Aorta (tissue), 5 donors: ENCODE measurements around the gene GREM2. TPM values are rescaled to one million over a fixed set of nuclear protein-coding genes. Genes with fewer than 3 reads are reported as not detected.

Source experiments
- ATAC-seq: fragments of 200-7000 bp; cut with Tn5 transposase; one replicate; pipeline ENCODE4 v1.9.1; 2022; ENCODE audit warnings: moderate library complexity; ENCODE audit not compliant: low FRiP score
- DNase-seq, 2 donors: peaks; one replicate each; pipeline ENCODE4 v3.0.0-alpha.2; 2020
- H3K27ac ChIP-seq, 2 donors: one replicate each; pipeline ENCODE4 v1.5.1; 2013; ENCODE audit warnings: low read length in 2 of 2, mild to moderate bottlenecking in 2 of 2, moderate library complexity in 2 of 2, control low read depth in 1 of 2, inconsistent platforms in 1 of 2, low read depth in 1 of 2
- H3K27me3 ChIP-seq, 2 donors: one replicate each; pipeline ENCODE4 v1.6.1; 2013; ENCODE audit warnings: control low read depth in 1 of 2, low read length in 1 of 2, mild to moderate bottlenecking in 1 of 2, moderate library complexity in 1 of 2; ENCODE audit not compliant: insufficient read depth in 2 of 2, control insufficient read depth in 1 of 2
- H3K36me3 ChIP-seq, 2 donors: one replicate each; pipeline ENCODE4 v1.6.1; 2013; ENCODE audit warnings: control low read depth in 1 of 2, low read length in 1 of 2, mild to moderate bottlenecking in 1 of 2; ENCODE audit not compliant: insufficient read depth in 2 of 2, control insufficient read depth in 1 of 2
- H3K4me1 ChIP-seq, 2 donors: one replicate each; pipeline ENCODE4 v1.6.1; 2013; ENCODE audit warnings: low read length in 2 of 2, control low read depth in 1 of 2, mild to moderate bottlenecking in 1 of 2, moderate library complexity in 1 of 2; ENCODE audit not compliant: insufficient read depth in 2 of 2, control insufficient read depth in 1 of 2
- H3K4me3 ChIP-seq, 2 donors: one replicate each; pipeline ENCODE4 v1.5.1; 2013; ENCODE audit warnings: low read length in 2 of 2, control low read depth in 1 of 2, mild to moderate bottlenecking in 1 of 2
- H3K9me3 ChIP-seq: one replicate; pipeline ENCODE4 v1.6.1; 2013; ENCODE audit warnings: mild to moderate bottlenecking, low read length; ENCODE audit not compliant: control insufficient read depth
- WGBS, 2 donors: extraction: QIAGEN DNeasy Blood & Tissue Kit; methylation state at CpG; one replicate each; pipeline ENCODE4 v1.1.7; 2013; 5-methylcytosine and 5-hydroxymethylcytosine counted together
- intact Hi-C, 2 donors: fragments of 100-400 bp; cut with DNase I; formaldehyde crosslinking; loops; one replicate each; pipeline versions ENCODE4 v1.14.2 to v1.15.0; 2022
- polyA plus RNA-seq, 2 donors: library from polyadenylated mRNA; stranded (reverse); fragments of 200-250 nt; gene quantifications; one replicate each; pipeline ENCODE4 v1.2.3, GENCODE V29; 2013
- total RNA-seq, 2 donors: library from RNA; stranded (reverse); fragmentation: NEBNext Ultra II Directional; extraction: Animal tissue kit (Norgen Biotek cat#: 25700); gene quantifications; one replicate each; pipeline ENCODE4 v1.2.1, GENCODE V29; 2021
- donor health status: healthy with polysubstance abuse.
- donor health status: Bipolar disorder and iron deficiency.
- donor health status: DM: no; HTN: no; CAD: no.
- donor health status: DM: no; HTN: no; CAD: no.
- donor health status: DM: yes; HTN: yes; CAD: no.

Gene GREM2
- total and polyA plus RNA-seq, 4 donors = 0.03 to 5.1 (median 2.9) TPM; not detected in 1

DNA sequence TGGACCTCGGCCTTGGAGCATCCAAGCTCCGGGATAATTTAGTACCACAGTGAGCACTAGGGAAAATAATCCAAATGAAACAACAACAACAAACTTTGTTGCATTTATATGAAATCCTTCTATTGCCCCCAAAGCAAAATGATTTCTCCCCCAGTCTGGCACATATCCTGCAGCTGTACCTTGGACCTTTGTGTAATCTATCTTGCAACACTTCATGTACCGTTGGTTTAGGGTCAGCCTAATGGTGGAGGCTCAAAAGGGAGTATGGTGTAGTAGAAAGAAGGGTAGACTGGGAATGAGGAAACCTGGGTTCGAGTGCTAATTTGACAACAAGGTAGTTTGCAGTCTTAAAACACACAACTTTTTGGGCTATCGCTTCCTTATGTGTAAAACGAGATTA lies 12.1 kb downstream of the GREM2 start:
- Histone ChIP-seq H3K36me3 (no peaks in the 10 kb centered on the region), H3K4me1 (no peaks in the 10 kb centered on the region), H3K27ac (no peak overlapping the region), H3K9me3 (no peaks in the 10 kb centered on the region), H3K27me3 (no peaks in the 10 kb centered on the region), H3K4me3 (no peak overlapping the region)
- intact Hi-C loops = no loop called here
- no peak for ATAC-seq
- WGBS, 2 donors = 82 to 93% methylated on average over 6 of the region's 6 CpGs
- DNase-seq = no peak

DNA sequence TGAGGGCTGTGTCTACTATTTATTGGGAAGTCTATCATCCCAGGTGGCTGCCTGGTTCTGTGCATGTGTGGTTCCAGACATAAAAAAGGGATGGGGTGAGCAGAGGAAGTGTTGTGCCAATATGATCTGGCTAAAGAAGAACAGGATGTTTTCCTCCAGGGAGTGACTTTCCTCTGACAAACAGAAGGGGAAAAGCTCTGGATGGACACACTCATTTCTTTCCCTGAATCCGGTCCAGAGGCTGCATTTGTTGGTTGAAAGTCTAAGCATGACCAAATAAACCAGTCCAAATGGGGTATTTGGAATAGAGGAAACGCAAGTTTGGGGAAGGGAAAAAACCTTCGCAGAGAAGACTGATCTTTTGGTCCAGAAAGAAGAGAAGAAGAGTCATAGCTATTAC lies 12.7 kb downstream of the GREM2 start:
- Histone ChIP-seq H3K36me3 (no peaks in the 10 kb centered on the region), H3K9me3 (no peaks in the 10 kb centered on the region), H3K27me3 (no peaks in the 10 kb centered on the region), H3K4me1 (no peaks in the 10 kb centered on the region), H3K27ac (no peak overlapping the region), H3K4me3 (no peak overlapping the region)
- WGBS, 2 donors = 90 to 94% methylated on average over 3 of the region's 3 CpGs
- DNase-seq (no peak), ATAC-seq (no peak)
- intact Hi-C loops = no loop called here

DNA sequence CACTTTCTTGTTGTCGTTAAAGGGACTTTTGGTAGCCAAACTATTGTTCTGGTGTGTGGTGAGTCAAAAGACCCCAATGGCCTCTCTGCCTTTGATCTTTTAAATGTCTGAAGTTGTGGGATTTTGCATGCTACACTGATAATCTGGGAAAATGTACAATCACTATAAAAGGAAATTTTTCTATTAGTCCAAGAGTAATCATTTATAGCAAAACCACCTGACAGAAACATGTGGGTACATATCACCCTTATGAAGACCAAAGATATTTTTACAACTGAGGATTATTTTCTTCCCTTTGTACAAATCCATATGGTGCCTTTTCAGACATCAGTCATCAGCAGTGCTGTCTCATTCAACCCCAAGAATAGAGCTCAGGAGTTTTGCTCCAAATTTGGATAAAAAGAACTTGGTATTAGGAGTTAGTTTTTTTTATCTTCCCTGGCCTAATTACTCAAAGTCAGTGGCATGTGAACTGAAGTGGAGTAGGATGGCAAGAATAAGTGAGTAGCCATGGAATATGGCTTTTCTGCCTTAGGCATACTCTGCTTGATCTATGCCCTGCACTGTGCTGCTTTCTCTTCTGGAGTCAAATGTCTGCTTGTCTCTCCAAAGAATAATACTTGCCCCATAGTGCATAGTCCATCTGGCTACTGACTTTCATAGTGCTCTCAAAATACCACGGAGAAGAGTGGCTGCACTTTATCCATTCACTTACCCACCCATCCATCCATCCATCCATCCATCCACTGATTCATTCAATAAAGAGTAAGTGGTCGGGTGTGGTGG lies 13.5 kb downstream of the GREM2 start:
- no peak overlapping the region for H3K4me3 ChIP-seq

DNA sequence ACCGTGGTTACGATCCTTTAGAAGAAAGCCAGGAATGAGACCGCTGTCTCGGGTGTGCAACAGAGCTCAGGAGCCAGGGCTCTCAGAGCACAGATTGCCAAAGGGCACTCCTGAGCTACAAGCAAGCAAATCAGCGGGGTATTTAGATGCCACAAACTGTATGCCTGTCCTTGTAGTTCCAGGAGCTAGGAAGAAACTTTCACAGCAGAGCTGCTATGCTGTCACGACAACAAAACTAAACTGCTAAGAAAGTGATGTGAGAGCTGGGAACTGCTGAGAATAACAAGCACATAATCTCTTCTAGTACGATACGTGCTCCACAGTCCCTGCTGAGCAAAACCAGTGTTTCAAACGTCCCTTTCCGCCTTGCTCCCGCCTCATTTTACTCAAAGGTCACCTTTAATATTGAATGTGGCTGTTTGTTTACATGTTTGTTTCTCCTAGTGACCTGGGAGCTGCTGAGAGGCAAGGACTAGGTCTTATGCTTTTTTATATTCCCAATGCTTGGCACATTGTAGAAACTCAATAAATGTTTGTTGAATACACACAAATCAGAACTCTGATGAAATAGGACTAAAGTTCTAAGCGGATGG lies 14.7 kb downstream of the GREM2 start:
- Histone ChIP-seq H3K4me3 (no peak overlapping the region), H3K27me3 (no peaks in the 10 kb centered on the region), H3K4me1 (no peaks in the 10 kb centered on the region), H3K27ac (no peak overlapping the region), H3K9me3 (no peaks in the 10 kb centered on the region), H3K36me3 (no peaks in the 10 kb centered on the region)
- intact Hi-C loops = no loop called here
- ATAC-seq = peak; percentile 39
- DNase-seq = no peak
- WGBS, 2 donors = 25 to 28% methylated on average over 12 of the region's 12 CpGs

More for the DNA sequence above, 13.5 kb downstream of the GREM2 start:
- intact Hi-C loops = no loop called here
- Histone ChIP-seq H3K4me1 (no peaks in the 10 kb centered on the region), H3K27ac (no peak overlapping the region), H3K36me3 (no peaks in the 10 kb centered on the region), H3K9me3 (no peaks in the 10 kb centered on the region), H3K27me3 (no peaks in the 10 kb centered on the region)
- WGBS, 2 donors = 74 to 86% methylated on average over 3 of the region's 3 CpGs
- DNase-seq (no peak), ATAC-seq (no peak)

DNA sequence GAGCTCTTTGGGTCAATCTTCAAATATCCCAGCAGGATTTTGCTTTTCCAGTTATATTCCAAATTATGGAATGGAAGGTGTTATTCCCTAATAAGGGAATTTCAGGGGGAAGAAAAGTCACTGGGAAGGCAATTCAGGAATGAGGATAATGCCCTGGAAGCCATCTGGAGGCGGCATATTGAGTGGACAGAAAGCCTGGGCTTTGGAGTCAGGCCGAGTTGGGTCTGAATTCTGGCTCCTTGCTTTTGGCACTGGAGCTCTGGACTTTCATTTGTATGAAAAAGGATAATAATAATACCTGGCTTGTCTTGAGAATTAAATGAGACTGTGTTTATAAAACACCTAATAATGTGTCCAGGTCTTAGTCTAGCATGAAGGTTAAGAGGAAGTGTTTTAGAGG lies 16.5 kb downstream of the GREM2 start:
- Histone ChIP-seq H3K4me3 (no peak overlapping the region), H3K4me1 (no peaks in the 10 kb centered on the region), H3K36me3 (no peaks in the 10 kb centered on the region), H3K27ac (no peak overlapping the region), H3K9me3 (no peaks in the 10 kb centered on the region), H3K27me3 (no peaks in the 10 kb centered on the region)
- 74 to 75% methylated on average over 2 of the region's 2 CpGs for WGBS, 2 donors
- intact Hi-C loops = no loop called here
- DNase-seq (no peak), ATAC-seq (no peak)

DNA sequence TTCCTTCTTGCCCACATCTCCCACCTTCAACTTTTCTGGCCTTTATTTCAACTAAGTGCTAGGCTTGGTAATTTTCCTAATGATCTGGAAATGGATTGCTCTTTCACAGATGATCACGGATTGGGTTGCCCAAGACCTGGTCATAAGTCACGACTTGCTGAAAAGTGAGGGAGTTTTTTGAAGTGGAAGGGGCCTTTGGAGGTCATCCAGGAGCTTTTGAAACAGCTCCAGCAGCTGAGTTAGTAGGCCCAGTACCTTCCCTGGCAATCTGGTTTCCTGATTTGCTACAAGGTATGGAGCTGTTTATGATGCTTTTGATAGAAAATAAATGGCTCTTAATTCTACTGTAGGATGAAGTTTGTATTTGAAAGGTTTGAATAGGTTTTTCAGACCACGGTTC lies 20.4 kb downstream of the GREM2 start:
- Histone ChIP-seq H3K9me3 (peaks cover 3% of the 10 kb centered on the region), H3K36me3 (no peaks in the 10 kb centered on the region), H3K4me3 (no peak overlapping the region), H3K27ac (no peak overlapping the region), H3K27me3 (no peaks in the 10 kb centered on the region), H3K4me1 (no peaks in the 10 kb centered on the region)
- no peak for DNase-seq
- intact Hi-C loops = no loop called here
- no peak for ATAC-seq
- WGBS, 2 donors = 75 to 83% methylated on average over 3 of the region's 3 CpGs

DNA sequence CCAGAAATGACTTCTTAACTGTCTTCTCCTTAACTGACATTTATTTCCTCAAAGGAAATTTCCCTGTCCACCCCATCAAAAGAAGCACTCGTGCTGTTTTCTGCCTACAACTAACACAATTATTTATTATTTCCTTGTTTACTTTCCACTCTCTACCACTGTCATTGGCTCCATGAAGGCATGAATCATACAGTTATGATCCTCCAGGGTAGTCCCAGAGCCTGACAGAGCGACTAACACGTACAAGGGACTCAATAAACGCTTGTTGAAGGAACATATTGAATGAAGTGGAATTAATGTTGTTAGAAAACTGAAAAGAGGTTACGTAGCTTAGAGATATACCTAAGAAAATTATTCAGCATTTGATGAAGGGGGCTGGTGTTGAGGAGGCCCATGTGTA lies 20.9 kb downstream of the GREM2 start:
- Histone ChIP-seq H3K36me3 (no peaks in the 10 kb centered on the region), H3K27ac (no peak overlapping the region), H3K27me3 (no peaks in the 10 kb centered on the region), H3K4me1 (no peaks in the 10 kb centered on the region), H3K4me3 (no peak overlapping the region), H3K9me3 (peaks cover 3% of the 10 kb centered on the region)
- WGBS, 2 donors = 80 to 83% methylated on average over 5 of the region's 5 CpGs
- ATAC-seq (no peak), DNase-seq (no peak)
- intact Hi-C loops = no loop called here

DNA sequence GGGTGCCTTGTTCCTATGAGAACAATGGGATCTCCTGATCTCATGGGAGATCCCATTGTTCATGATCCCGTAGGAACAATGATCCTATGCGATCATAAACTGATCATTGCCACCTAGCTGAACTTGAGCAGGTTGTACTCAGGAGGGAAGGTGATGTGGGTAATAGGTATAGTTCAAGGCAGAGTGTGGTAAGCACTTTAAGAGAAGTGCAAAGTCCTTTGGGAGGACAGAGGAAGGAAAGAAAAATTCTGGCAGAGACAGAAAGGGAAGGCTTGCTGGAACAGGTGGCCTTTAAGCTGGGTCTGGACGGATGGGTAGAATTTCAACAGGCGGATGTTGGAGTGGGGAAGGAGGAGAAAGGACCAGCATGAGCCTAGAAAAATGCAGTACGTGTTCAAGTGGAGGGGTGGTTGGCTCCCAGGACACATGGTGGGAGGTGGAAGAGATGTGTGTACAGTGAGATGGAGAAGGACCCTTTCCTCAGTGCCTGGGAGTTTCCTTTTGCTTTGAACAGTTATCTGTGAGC lies 22.3 kb downstream of the GREM2 start:
- intact Hi-C loops = no loop called here
- H3K4me3 ChIP-seq = no peak overlapping the region
- WGBS, 2 donors = 87 to 88% methylated on average over 5 of the region's 5 CpGs

DNA sequence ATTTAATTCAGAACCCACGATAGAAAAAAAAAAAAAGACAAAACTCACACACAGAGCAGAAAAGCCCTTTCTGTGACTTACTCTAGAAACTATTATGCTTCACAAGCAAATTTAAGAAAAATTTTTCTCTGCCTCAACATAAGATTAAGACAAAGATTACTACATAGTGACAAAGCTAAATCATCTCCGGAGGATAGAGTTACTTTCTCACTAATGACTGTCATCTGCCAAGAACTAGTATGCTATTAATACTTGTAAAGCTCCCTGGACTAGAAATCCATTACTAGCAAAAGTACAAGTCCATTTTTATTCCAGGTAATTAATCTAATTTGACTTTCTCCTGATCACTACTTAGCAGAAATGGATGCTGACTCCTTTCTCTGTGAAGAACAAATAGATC lies 25.9 kb downstream of the GREM2 start:
- H3K4me1 ChIP-seq = no peaks in the 10 kb centered on the region
- WGBS, 2 donors = 28 to 45% methylated on average over 2 of the region's 2 CpGs
- peaks cover 3% of the 10 kb centered on the region for H3K9me3 ChIP-seq
- H3K36me3 ChIP-seq = no peaks in the 10 kb centered on the region
- no peaks in the 10 kb centered on the region for H3K27me3 ChIP-seq
- no peak overlapping the region for H3K27ac ChIP-seq
- H3K4me3 ChIP-seq = no peak overlapping the region
- no peak for DNase-seq
- intact Hi-C loops = no loop called here
- no peak for ATAC-seq

More for the DNA sequence above, 22.3 kb downstream of the GREM2 start:
- no peak overlapping the region for H3K27ac ChIP-seq
- no peaks in the 10 kb centered on the region for H3K36me3 ChIP-seq
- DNase-seq (no peak), ATAC-seq (no peak)
- H3K9me3 ChIP-seq = peaks cover 3% of the 10 kb centered on the region
- no peaks in the 10 kb centered on the region for H3K4me1 ChIP-seq
- H3K27me3 ChIP-seq = no peaks in the 10 kb centered on the region
